HG02852 (cell line): ENCODE results near the gene CHST8.
"Not testable (repeated sequence)": the region's sequence is repeated elsewhere in the genome, so short reads cannot be mapped to it uniquely, and the experiment has no call there.

Experiments
- ATAC-seq: cut with Tn5 transposase; IDR thresholded peaks from one replicate; pipeline ENCODE4 v1.9.1; 2021; ENCODE audit warnings: mild to moderate bottlenecking, moderate library complexity; ENCODE audit not compliant: unreplicated experiment

CHST8 gene

GRCh38 chr19:33621811-33622504, at the start of gene CHST8:
Gene CHST8, plus strand, starts transcription at chr19:33621953. Its CDS starts 67,309 bp downstream, at chr19:33689262.
- ATAC-seq: no peak

- no peak for ATAC-seq
Observed at GRCh38 chr19:33572929-33573328, 48.8 kb upstream of the CHST8 start.

- no peak for ATAC-seq
Observed at GRCh38 chr19:33574824-33575223, 46.9 kb upstream of the CHST8 start.

- ATAC-seq: no peak
Observed at GRCh38 chr19:33578697-33579096, 43.1 kb upstream of the CHST8 start.

- no peak for ATAC-seq
Observed at GRCh38 chr19:33580026-33580644, 41.6 kb upstream of the CHST8 start.

- ATAC-seq: no peak
Observed at GRCh38 chr19:33580645-33581037, 41.1 kb upstream of the CHST8 start.

- ATAC-seq: no peak
Observed at GRCh38 chr19:33582914-33583313, 38.8 kb upstream of the CHST8 start.

- no peak for ATAC-seq
Observed at GRCh38 chr19:33587150-33587549, 34.6 kb upstream of the CHST8 start.

GRCh38 chr19:33590224-33590623, 31.5 kb upstream of the CHST8 start:
- no peak for ATAC-seq

- ATAC-seq: no peak
Observed at GRCh38 chr19:33595783-33596182, 26.0 kb upstream of the CHST8 start.

- no peak for ATAC-seq
Observed at GRCh38 chr19:33601583-33601982, 20.2 kb upstream of the CHST8 start.

- ATAC-seq: no peak
Observed at GRCh38 chr19:33602576-33603204, 19.1 kb upstream of the CHST8 start.

- ATAC-seq: no peak
Observed at GRCh38 chr19:33603377-33603776, 18.4 kb upstream of the CHST8 start.

GRCh38 chr19:33604651-33605050, 17.1 kb upstream of the CHST8 start:
- ATAC-seq: no peak

GRCh38 chr19:33605803-33606295, 15.9 kb upstream of the CHST8 start:
- not testable (repeated sequence) for ATAC-seq

GRCh38 chr19:33606556-33606955, 15.2 kb upstream of the CHST8 start:
- no peak for ATAC-seq

- ATAC-seq: no peak
Observed at GRCh38 chr19:33609353-33609752, 12.4 kb upstream of the CHST8 start.

- ATAC-seq: no peak
Observed at GRCh38 chr19:33610588-33610987, 11.2 kb upstream of the CHST8 start.

- no peak for ATAC-seq
Observed at GRCh38 chr19:33612928-33613619, 8.7 kb upstream of the CHST8 start.

GRCh38 chr19:33613620-33614000, 8.1 kb upstream of the CHST8 start:
- no peak for ATAC-seq

- ATAC-seq: no peak
Observed at GRCh38 chr19:33616346-33616745, 5.4 kb upstream of the CHST8 start.
